HepG2 (cell line): Measurements from ENCODE around the gene HES2. TPM values are rescaled to one million over a fixed set of nuclear protein-coding genes. Genes with fewer than 3 reads are reported as not detected.
A peak's percentile ranks its signal among the peaks of the same experiment; 100 is the strongest.

Experiments
- EP300 ChIP-seq, 3 experiments: sonication (generic) in 1 of 3; formaldehyde crosslinking in 1 of 3; IDR thresholded peaks; 2 replicates each; pipeline versions ENCODE4 v1.5.1 to v1.6.1; 2011 to 2020; ENCODE audit warnings: low read depth in 2 of 3, low read length in 2 of 3, borderline replicate concordance in 1 of 3, improper control_type of control experiment in 1 of 3, mild to moderate bottlenecking in 1 of 3, missing genetic modification reagents in 1 of 3, moderate library complexity in 1 of 3
- HDAC2 ChIP-seq: sonication (generic); formaldehyde crosslinking; IDR thresholded peaks from 2 replicates; pipeline ENCODE4 v1.4.0; 2020; ENCODE audit warnings: missing genetic modification reagents
- HIVEP1 ChIP-seq: sonication (generic); formaldehyde crosslinking; IDR thresholded peaks from 2 replicates; pipeline ENCODE4 v1.4.0; 2020; ENCODE audit warnings: mild to moderate bottlenecking, missing genetic modification reagents
- HNF4A ChIP-seq: sonication (generic); formaldehyde crosslinking; IDR thresholded peaks from 2 replicates; pipeline ENCODE4 v1.4.0; 2020; ENCODE audit warnings: missing genetic modification reagents
- HNRNPL ChIP-seq: fragments of 200-400 bp; formaldehyde crosslinking; IDR thresholded peaks from 2 replicates; pipeline ENCODE4 v1.6.1; 2017; ENCODE audit warnings: mild to moderate bottlenecking, low read depth, low read length
- KDM3A ChIP-seq: IDR thresholded peaks from 2 replicates; pipeline ENCODE4 v1.6.1; 2018; ENCODE audit warnings: low read depth, missing compliant biosample characterization
- SPEN ChIP-seq: sonication (generic); formaldehyde crosslinking; IDR thresholded peaks from 2 replicates; pipeline ENCODE4 v1.5.1; 2020; ENCODE audit warnings: low read depth, mild to moderate bottlenecking, missing genetic modification reagents
- TARDBP ChIP-seq: sonication (generic); formaldehyde crosslinking; IDR thresholded peaks from 2 replicates; pipeline ENCODE4 v1.8.0; 2022; ENCODE audit warnings: mild to moderate bottlenecking, missing genetic modification reagents
- TBX2 ChIP-seq: sonication (generic); formaldehyde crosslinking; IDR thresholded peaks from 2 replicates; pipeline ENCODE4 v1.5.0; 2020; ENCODE audit warnings: missing genetic modification reagents, mild to moderate bottlenecking, borderline replicate concordance
- TEAD3 ChIP-seq: optimal IDR thresholded peaks from 2 replicates; pipeline ENCODE3; 2016; ENCODE audit warnings: borderline replicate concordance
- TFAP4 ChIP-seq: sonication (generic); IDR thresholded peaks from 2 replicates; pipeline ENCODE4 v1.6.1; 2016; ENCODE audit warnings: low read depth, borderline replicate concordance
- ZBTB2 ChIP-seq: sonication (generic); formaldehyde crosslinking; IDR thresholded peaks from 2 replicates; pipeline ENCODE4 v1.8.0; 2022; ENCODE audit warnings: low read depth, missing genetic modification reagents
- ZNF121 ChIP-seq: sonication (generic); formaldehyde crosslinking; IDR thresholded peaks from 2 replicates; pipeline ENCODE4 v1.5.0; 2020; ENCODE audit warnings: mild to moderate bottlenecking, missing genetic modification reagents
- ZNF136 ChIP-seq: sonication (generic); formaldehyde crosslinking; IDR thresholded peaks from 2 replicates; pipeline ENCODE4 v1.8.1; 2022; ENCODE audit warnings: low read depth, mild to moderate bottlenecking, moderate library complexity, missing genetic modification reagents
- ZNF281 ChIP-seq: sonication (generic); formaldehyde crosslinking; IDR thresholded peaks from 2 replicates; pipeline ENCODE4 v1.4.0; 2020; ENCODE audit warnings: missing genetic modification reagents, borderline replicate concordance
- ZNF510 ChIP-seq: sonication (generic); formaldehyde crosslinking; IDR thresholded peaks from 2 replicates; pipeline ENCODE4 v1.4.0; 2020; ENCODE audit warnings: low read depth, mild to moderate bottlenecking, missing genetic modification reagents
- ZNF629 ChIP-seq: sonication (generic); formaldehyde crosslinking; conservative IDR thresholded peaks from 2 replicates; pipeline ENCODE4 v1.5.0; 2020; ENCODE audit warnings: missing genetic modification reagents
- ZNF7 ChIP-seq: IDR thresholded peaks from 2 replicates; pipeline ENCODE4 v1.6.1; 2016; ENCODE audit warnings: missing biosample characterization, missing genetic modification reagents
- ZSCAN31 ChIP-seq: sonication (generic); formaldehyde crosslinking; IDR thresholded peaks from 2 replicates; pipeline ENCODE4 v1.5.0; 2020; ENCODE audit warnings: low read depth, mild to moderate bottlenecking, missing genetic modification reagents
- polyA plus RNA-seq, 8 experiments: library from polyadenylated mRNA; depleted of rRNA in 3 of 8; stranded (reverse) in 7 of 8; unstranded in 1 of 8; fragments of >200 nt; fragmentation: Illumina TruSeq in 4 of 8; extraction: Trizol in 4 of 8; gene quantifications; 2 replicates each; pipeline versions ENCODE4 v1.2.1 to v1.2.3, GENCODE V29; 2011 to 2016; ENCODE audit warnings: low read depth in 4 of 8, missing spikeins in 1 of 8, mixed read lengths in 1 of 8; ENCODE audit not compliant: insufficient read depth in 1 of 8
- total RNA-seq, 5 experiments: library from RNA; depleted of rRNA; stranded (reverse); fragments of >200 nt; fragmentation: Illumina TruSeq; extraction: Trizol; gene quantifications; 2 replicates each; pipeline ENCODE4 v1.2.3, GENCODE V29; 2016; ENCODE audit warnings: low read depth in 1 of 5
- TF ChIP-seq, protein P1 (sequence below): sonication (generic); formaldehyde crosslinking; IDR thresholded peaks from 2 replicates; pipeline ENCODE4 v1.8.0; 2022; ENCODE audit warnings: mild to moderate bottlenecking, missing genetic modification reagents, moderate library complexity
- TF ChIP-seq, protein P2 (sequence below): sonication (generic); formaldehyde crosslinking; IDR thresholded peaks from 2 replicates; pipeline ENCODE4 v1.4.0; 2020; ENCODE audit warnings: missing genetic modification reagents, low read depth, mild to moderate bottlenecking, borderline replicate concordance

Gene HES2
- total and polyA plus RNA-seq, 2 of the 13 experiments (the other 11 are each of a cell fraction or from before 2014, with no cell fraction given) = 0.11 to 0.17 TPM

DNA sequence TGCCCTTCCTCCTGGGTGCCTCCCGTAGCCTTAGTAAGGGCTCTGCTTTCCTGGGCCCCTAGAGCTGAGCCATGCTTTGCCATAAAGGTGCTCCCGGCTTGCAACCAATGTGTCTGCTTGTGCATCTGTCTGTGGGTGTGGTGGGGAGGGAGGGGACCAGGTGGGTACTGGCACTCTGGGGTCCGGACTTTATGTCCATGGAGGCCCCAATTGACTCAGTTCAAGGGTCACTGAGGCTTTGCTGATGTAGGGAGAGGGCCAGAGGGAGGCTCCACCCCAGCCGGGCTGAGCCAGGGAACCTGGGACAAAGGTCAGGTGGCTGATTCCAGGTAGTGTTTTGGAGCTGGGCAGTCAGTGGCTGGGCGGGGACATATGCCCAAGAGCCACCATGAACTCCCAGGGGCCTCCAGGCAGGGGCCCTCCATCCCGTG lies 31.2 kb upstream of the HES2 start (continued):
- TF ChIP-seq, protein P1, sequence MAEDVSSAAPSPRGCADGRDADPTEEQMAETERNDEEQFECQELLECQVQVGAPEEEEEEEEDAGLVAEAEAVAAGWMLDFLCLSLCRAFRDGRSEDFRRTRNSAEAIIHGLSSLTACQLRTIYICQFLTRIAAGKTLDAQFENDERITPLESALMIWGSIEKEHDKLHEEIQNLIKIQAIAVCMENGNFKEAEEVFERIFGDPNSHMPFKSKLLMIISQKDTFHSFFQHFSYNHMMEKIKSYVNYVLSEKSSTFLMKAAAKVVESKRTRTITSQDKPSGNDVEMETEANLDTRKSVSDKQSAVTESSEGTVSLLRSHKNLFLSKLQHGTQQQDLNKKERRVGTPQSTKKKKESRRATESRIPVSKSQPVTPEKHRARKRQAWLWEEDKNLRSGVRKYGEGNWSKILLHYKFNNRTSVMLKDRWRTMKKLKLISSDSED (CRISPR knock-in tag) = no peak
- TF ChIP-seq TBX2 (CRISPR knock-in tag) = 0 out of 2 replicates have a peak, but pooled peaks have one; percentile 43
- 0 out of 2 replicates have a peak, but pooled peaks have one; percentile 52 for TF ChIP-seq ZNF629 (CRISPR knock-in tag)
- no peak for TF ChIP-seq ZNF121 (CRISPR knock-in tag)
- no peak for TF ChIP-seq ZNF281 (CRISPR knock-in tag)
- peak; percentile 41; the same call in 1 of the 2 replicates for TF ChIP-seq ZSCAN31 (CRISPR knock-in tag)
- peak; percentile 98 for TF ChIP-seq HNF4A (CRISPR knock-in tag)
- peak; percentile 93 for TF ChIP-seq SPEN (CRISPR knock-in tag)
- peak; percentile 78; the same call in 1 of the 2 replicates for TF ChIP-seq TFAP4
- peak; percentile 60 for TF ChIP-seq TEAD3 (CRISPR knock-in tag)
- peak; percentile 84 for TF ChIP-seq TARDBP
- TF ChIP-seq HDAC2 (CRISPR knock-in tag) = peak; percentile 80; the same call in 1 of the 2 replicates
- TF ChIP-seq HNRNPL = peak; percentile 87; the same call in 1 of the 2 replicates
- TF ChIP-seq KDM3A (CRISPR knock-in tag) = 0 out of 2 replicates have a peak, but pooled peaks have one; percentile 36
- TF ChIP-seq HIVEP1 (CRISPR knock-in tag) = peak; percentile 74
- 0 out of 2 replicates have a peak, but pooled peaks have one; percentile 39 for TF ChIP-seq ZBTB2
- no peak for TF ChIP-seq ZNF510 (CRISPR knock-in tag)
- peak; percentile 83 for TF ChIP-seq ZNF7 (CRISPR knock-in tag)
- peak in 1 of 2 experiments; percentile 26; a peak in 1 of 4 replicates for TF ChIP-seq EP300 (IDR thresholded peaks at IDR 0.05; ENCODE audit: low read depth in 2 of 2, low read length in 2 of 2)
- no peak for TF ChIP-seq EP300 (CRISPR knock-in tag; IDR thresholded peaks at IDR 0.05; ENCODE audit: borderline replicate concordance)
- TF ChIP-seq, protein P2, sequence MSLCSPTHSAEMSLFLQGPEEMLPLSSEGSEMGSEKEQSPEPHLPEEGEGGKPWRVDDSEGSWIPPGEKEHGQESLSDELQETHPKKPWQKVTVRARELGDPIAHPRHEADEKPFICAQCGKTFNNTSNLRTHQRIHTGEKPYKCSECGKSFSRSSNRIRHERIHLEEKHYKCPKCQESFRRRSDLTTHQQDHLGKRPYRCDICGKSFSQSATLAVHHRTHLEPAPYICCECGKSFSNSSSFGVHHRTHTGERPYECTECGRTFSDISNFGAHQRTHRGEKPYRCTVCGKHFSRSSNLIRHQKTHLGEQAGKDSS (CRISPR knock-in tag) = peak; percentile 65; the same call in 1 of the 2 replicates
- TF ChIP-seq ZNF136 = no peak
